Lower leg skin (tissue), 3 donors: ENCODE data around the gene GEMIN7.

Source experiments
- CTCF ChIP-seq, 3 donors: fragments of 450-650 bp; IDR thresholded peaks; one replicate each; pipeline ENCODE4 v1.5.1; 2016; ENCODE audit warnings: antibody characterized with exemption in 3 of 3, mild to moderate bottlenecking in 3 of 3, moderate library complexity in 2 of 3
- POLR2A ChIP-seq, 2 donors: fragments of 450-650 bp; IDR thresholded peaks; one replicate each; pipeline ENCODE4 v1.6.1; 2016 to 2017; ENCODE audit warnings: antibody characterized with exemption in 2 of 2, mild to moderate bottlenecking in 1 of 2, moderate library complexity in 1 of 2

DNA sequence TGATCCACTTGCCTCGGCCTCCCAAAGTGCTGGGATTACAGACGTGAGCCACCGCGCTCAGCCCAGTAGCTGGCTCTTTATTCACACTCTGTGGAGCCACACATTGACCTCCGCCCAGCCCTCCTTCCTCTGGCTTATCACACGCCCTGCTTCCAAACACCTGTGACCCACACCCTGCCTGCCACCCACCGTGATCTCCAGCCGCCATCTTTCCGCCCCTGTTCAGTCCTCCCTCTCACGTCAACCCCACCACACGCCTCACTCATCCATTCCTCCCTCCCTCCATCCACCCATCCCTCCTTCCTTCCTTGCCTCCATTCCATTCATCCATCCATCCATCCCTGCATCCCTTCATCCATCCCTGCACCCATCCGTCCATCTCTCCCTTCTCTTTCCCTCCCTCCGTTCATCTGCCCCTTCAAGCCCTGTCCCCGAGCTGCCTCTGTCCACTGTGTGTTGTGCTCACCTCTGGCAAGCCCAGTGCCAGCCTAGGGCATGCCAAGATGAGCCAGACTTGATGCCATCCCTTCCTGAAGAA, 20.4 kb upstream of the GEMIN7 start:
- no peak for TF ChIP-seq CTCF (IDR thresholded peaks at IDR 0.05)
- no peak for TF ChIP-seq POLR2A (IDR thresholded peaks at IDR 0.05)
